IPS DF 6.9 (cell line): ENCODE data around the gene RSBN1.

Experiments used
- DNase-seq: peaks from one replicate; pipeline ENCODE4 v3.0.0-alpha.2; 2013; ENCODE audit warnings: low read depth, low spot score
- H3K27ac ChIP-seq: one replicate; pipeline ENCODE4 v1.5.1; 2013; ENCODE audit warnings: low read length, control low read depth
- H3K27me3 ChIP-seq: 2 replicates; pipeline ENCODE4 v1.6.1; 2013; ENCODE audit warnings: mild to moderate bottlenecking, low read length; ENCODE audit not compliant: control insufficient read depth, insufficient read depth
- H3K36me3 ChIP-seq: 2 replicates; pipeline ENCODE4 v1.6.1; 2013; ENCODE audit warnings: low read length; ENCODE audit not compliant: control insufficient read depth, insufficient read depth
- H3K4me1 ChIP-seq: 2 replicates; pipeline ENCODE4 v1.6.1; 2013; ENCODE audit warnings: low read length; ENCODE audit not compliant: control insufficient read depth, insufficient read depth
- H3K4me3 ChIP-seq: 2 replicates; pipeline ENCODE4 v1.5.1; 2013; ENCODE audit warnings: mild to moderate bottlenecking, low read length
- H3K9me3 ChIP-seq: 2 replicates; pipeline ENCODE4 v1.6.1; 2013; ENCODE audit warnings: low read length, inconsistent platforms; ENCODE audit not compliant: control insufficient read depth, insufficient read depth
- WGBS: extraction: QIAGEN DNeasy Blood & Tissue Kit; methylation state at CpG from one replicate; pipeline ENCODE4 v1.1.7; 2013; ENCODE audit warnings: mixed read lengths, missing lambda C conversion rate; ENCODE audit not compliant: insufficient read length, insufficient coverage; 5-methylcytosine and 5-hydroxymethylcytosine counted together

RSBN1 gene

DNA sequence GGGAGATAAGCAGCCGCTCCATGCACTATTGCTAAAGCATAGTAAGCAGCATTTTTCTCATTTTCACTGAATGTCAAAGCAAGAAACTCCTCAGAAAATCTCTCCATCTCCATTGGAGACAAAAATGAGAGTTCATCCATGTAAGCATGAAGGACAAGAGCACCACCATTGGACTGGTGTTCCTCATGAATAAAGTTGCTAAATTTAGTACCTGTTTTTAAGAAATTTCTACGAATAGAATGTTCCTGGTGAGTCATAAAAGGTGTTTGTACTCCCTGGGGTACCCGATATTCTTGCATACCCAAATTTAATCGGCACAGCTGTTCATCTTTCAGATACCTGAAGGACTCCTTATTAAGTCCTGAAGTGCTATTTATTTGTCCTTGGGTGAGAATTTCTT is 14.8 kb downstream of the RSBN1 start:
- no peak for DNase-seq
- Histone ChIP-seq H3K36me3 (no peaks in the 10 kb centered on the region), H3K27me3 (no peaks in the 10 kb centered on the region), H3K9me3 (no peaks in the 10 kb centered on the region), H3K4me3 (no peak overlapping the region), H3K4me1 (no peaks in the 10 kb centered on the region), H3K27ac (no peak overlapping the region)
- no CpG with 5 or more reads among the region's 4 CpGs for WGBS

DNA sequence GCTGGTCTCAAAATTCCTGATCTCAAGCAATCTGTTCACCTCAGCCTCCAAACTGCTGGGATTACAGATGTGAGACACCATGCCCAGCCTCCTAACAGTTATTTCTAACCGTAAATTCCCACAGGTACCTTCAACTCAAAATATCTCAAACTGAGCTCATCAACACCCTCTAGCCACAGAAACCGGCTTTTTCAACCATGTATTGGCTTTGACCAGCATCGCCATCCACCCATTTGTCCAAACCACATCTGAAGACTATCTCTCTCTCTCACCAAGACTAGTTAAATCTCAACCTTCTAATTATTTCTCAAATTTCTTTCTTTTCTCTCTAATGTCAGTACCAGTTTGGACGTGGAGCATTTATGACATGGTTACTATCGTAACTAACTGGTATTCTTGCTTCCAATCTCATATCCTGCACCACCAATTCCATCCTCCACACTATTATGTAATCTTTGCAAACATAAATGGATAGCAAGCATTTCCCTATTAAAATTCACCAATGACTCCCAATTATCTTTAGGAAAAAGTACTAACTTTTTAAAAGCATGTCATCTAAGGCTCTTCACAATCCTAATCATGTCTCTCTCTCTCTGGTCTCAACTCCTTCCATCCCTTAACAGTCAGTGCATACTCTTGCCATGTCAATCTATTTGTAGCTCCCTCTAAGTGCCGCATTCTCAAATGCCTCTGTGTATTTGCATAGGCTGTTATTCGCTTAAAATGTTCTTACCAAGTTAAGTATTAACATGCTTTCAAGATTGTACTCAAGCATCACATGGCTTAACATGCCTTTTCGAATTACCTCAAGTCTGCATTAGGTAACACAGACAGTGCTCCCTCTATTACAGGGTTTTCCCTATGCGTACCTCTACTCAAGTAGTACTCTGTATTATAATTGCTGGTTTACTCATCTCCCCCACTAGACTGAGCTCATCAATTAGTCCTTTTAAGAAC is 18.1 kb downstream of the RSBN1 start:
- H3K9me3 ChIP-seq: no peaks in the 10 kb centered on the region
- H3K36me3 ChIP-seq: no peaks in the 10 kb centered on the region
- WGBS: no CpG with 5 or more reads among the region's 9 CpGs
- H3K4me1 ChIP-seq: no peaks in the 10 kb centered on the region
- no peaks in the 10 kb centered on the region for H3K27me3 ChIP-seq
- no peak for DNase-seq
- no peak overlapping the region for H3K4me3 ChIP-seq
- H3K27ac ChIP-seq: no peak overlapping the region

DNA sequence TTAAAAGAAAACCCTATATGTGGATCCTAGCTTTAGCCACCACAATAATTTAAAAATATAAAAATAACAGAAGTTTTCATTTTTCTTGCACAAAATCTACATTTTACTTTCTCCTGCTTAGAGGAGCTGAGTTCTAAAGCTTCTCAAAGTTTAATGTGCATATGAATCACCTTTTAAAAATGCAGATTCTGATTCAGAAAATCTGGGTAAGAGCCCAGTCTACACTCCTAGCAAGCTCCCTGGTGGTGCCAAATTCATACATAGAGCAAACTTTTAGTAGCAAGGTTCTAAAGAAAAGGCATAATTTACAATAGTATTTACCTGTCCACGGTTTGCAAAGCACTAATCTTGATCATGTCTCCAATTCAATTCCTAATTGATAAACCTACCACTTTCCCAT is 19.3 kb downstream of the RSBN1 start:
- WGBS: no CpG with 5 or more reads among the region's 1 CpG
- H3K4me1 ChIP-seq: no peaks in the 10 kb centered on the region
- H3K9me3 ChIP-seq: no peaks in the 10 kb centered on the region
- no peaks in the 10 kb centered on the region for H3K27me3 ChIP-seq
- DNase-seq: no peak
- H3K4me3 ChIP-seq: no peak overlapping the region
- no peak overlapping the region for H3K27ac ChIP-seq
- no peaks in the 10 kb centered on the region for H3K36me3 ChIP-seq

DNA sequence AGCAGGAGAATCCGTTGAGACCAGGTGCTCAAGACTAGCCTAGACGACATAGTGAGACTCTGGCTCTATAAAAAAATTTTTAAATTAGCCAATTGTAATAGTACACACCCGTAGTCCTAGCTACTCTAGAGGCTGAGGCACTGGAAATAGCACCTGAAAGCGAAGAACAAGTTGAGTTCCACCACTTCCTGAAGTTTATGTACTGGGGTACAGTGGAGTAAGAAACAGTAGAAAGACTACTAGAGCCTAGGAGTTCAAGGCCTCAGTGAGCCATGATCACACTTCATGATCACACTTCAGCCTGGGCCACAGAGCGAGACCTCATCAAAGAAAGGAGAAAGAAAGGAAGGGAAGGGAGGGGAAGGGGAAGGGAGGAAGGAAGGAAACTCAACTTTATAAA is 19.8 kb downstream of the RSBN1 start:
- Histone ChIP-seq H3K4me3 (no peak overlapping the region), H3K27ac (no peak overlapping the region), H3K4me1 (no peaks in the 10 kb centered on the region), H3K9me3 (no peaks in the 10 kb centered on the region), H3K27me3 (no peaks in the 10 kb centered on the region), H3K36me3 (no peaks in the 10 kb centered on the region)
- DNase-seq: no peak
- WGBS: no CpG with 5 or more reads among the region's 5 CpGs

DNA sequence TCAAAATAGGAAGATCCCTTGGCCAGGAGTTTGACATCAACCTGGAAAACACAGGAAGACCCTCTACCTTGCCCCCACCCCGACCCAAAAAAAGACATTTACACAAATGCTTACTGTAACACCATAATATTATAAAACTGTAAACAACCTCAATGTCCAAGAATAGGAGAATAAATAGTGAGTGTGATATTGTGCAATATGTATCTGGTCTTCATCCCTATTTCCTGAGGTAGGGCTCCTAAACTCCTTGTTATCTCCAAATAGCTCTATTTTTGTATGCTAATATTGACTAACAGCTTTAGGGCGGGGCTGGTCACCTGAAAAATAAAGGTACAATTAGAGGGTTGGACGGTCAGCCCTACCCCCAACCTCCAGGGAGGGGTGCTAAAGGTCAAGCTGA is 23.5 kb downstream of the RSBN1 start:
- no peak for DNase-seq
- H3K9me3 ChIP-seq: no peaks in the 10 kb centered on the region
- no CpG with 5 or more reads among the region's 3 CpGs for WGBS
- no peaks in the 10 kb centered on the region for H3K27me3 ChIP-seq
- no peaks in the 10 kb centered on the region; the same call in 1 of the 2 replicates for H3K4me1 ChIP-seq
- H3K4me3 ChIP-seq: no peak overlapping the region
- no peaks in the 10 kb centered on the region for H3K36me3 ChIP-seq
- no peak overlapping the region for H3K27ac ChIP-seq

DNA sequence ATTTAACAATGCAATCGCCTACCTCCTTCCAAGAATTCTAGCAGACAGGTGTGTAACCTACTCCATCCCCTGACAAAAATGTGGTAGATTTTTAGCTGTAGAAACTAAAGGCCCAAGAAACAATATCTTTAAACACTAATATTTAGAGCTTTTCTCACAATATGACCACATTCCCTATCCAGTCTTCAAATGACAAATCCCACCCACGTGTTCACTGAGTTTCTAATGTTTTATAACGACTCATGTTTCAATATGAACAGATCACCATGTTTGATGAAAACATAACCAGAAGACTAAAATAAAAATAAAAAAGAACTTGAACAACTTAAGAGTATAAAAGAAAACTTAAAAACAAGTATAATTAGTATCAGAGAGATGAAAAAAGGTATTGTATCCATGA is 24.6 kb downstream of the RSBN1 start:
- Histone ChIP-seq H3K27ac (no peak overlapping the region), H3K4me3 (no peak overlapping the region), H3K4me1 (no peaks in the 10 kb centered on the region; the same call in 1 of the 2 replicates), H3K36me3 (no peaks in the 10 kb centered on the region), H3K27me3 (no peaks in the 10 kb centered on the region), H3K9me3 (no peaks in the 10 kb centered on the region)
- no CpG with 5 or more reads among the region's 3 CpGs for WGBS
- DNase-seq: no peak

DNA sequence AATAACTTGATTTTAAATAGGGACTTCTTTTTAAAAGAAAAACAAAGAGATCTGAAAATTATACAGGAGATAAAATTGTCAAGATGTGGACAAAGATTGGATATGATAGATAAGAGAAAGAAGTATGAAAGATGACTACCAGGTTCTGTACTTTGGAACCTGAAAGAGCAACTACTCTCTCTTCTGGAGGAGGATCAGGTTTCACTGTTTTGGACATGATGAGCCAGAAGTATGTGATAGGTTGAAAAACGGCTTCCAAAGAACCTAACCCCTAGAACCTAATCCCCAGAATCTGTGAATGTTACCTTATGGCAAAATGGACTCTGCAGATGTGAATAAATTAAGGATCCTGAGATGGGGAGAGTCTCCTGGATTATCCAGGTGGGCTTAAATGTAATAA is 26.2 kb downstream of the RSBN1 start:
- no peaks in the 10 kb centered on the region for H3K9me3 ChIP-seq
- no peak for DNase-seq
- no peaks in the 10 kb centered on the region for H3K36me3 ChIP-seq
- H3K27me3 ChIP-seq: no peaks in the 10 kb centered on the region
- no CpG with 5 or more reads among the region's 1 CpG for WGBS
- no peaks in the 10 kb centered on the region; the same call in 1 of the 2 replicates for H3K4me1 ChIP-seq
- no peak overlapping the region for H3K4me3 ChIP-seq
- no peak overlapping the region for H3K27ac ChIP-seq

DNA sequence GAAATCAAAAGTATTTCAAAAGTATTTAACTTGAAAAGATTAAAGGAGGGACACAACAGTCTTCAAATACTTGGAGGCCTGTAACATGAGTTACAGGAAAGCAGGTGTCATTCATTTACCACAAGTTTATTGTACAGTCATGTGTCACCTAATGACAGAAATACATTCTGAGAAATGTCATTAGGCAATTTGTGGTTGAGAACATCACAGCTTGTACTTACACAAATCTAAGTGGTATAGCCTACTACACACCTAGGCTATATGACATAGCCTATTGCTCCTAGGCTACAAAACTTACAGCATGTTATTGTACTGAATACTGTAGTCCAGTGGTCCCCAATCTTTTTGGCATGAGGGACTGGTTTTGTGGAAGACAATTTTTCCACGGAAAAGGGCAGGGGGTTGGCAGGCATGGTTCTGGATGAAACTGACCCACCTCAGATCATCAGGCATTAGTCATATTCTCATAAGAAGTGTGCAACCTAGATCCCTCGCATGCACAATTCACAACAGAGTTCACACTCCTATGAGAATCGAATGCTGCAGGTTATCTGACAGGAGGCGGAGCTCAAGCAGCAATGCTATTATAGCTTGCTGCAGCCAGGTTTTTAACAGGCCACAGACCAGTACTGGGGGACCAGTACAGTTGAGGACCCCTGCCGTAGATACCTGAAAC is 28.0 kb downstream of the RSBN1 start:
- DNase-seq: no peak
- no CpG with 5 or more reads among the region's 5 CpGs for WGBS
- no peaks in the 10 kb centered on the region; the same call in 1 of the 2 replicates for H3K4me1 ChIP-seq
- H3K36me3 ChIP-seq: no peaks in the 10 kb centered on the region
- H3K9me3 ChIP-seq: no peaks in the 10 kb centered on the region
- no peaks in the 10 kb centered on the region for H3K27me3 ChIP-seq
- no peak overlapping the region for H3K4me3 ChIP-seq
- H3K27ac ChIP-seq: no peak overlapping the region

DNA sequence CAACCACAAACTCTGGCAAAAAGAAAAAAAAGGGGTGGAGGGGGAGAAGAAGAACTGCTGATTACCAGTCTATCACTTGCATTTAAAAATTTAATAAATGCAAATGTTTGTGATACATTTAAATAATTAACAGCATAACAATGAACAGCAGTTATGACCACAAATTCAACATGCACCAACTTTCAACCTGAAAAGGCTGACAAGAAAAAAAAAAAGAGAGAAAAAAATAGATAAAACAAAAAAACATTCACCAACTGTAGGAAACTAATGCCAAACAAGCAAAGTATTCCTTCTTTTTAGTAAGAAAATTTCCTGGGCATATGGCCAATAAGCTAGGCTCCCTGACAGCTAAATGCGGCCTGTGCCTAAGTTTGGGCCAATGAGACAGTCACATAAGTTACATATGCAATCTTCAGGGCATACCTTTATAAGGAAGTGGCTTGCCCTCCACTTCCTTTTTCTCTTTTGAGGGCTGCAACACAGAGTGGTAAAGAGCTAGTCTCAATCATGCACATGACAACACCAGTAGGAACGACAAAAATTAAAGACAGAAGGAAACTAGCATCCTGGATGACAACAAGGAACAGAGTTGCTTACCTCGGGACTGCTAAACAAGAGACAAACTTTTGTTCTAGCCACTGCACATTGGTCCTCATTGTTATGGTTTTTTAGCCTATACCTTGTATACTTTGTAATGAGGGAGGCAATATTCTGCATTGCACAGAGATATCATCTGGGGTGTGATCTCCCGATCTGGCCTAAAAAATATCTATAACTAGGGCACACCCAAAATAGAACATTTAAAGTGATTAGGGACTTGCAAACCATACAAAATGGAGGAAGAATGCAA is 28.8 kb downstream of the RSBN1 start:
- no peak overlapping the region for H3K4me3 ChIP-seq
- WGBS: no CpG with 5 or more reads among the region's 4 CpGs
- H3K27ac ChIP-seq: no peak overlapping the region
- no peak for DNase-seq
- H3K9me3 ChIP-seq: no peaks in the 10 kb centered on the region
- H3K27me3 ChIP-seq: no peaks in the 10 kb centered on the region
- H3K4me1 ChIP-seq: no peaks in the 10 kb centered on the region; the same call in 1 of the 2 replicates
- H3K36me3 ChIP-seq: no peaks in the 10 kb centered on the region

DNA sequence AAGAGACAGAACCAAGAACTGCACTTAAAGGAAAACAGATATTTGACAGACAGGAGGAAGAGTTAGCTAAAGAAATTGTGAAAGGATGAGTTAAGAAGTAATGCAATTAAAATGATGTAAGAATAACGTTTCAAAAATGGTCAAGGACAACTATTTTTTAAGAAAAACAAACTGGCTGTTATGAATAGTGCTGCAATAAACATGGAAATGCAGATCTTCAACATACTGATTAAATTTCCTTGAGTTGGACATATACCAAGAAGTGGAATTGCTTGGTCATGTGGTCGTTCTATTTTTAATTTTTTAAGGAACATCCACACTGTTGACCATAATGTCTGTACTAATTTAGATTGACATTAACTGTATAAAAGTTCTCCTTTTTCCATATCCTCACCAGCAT is 29.9 kb downstream of the RSBN1 start:
- no peaks in the 10 kb centered on the region; the same call in 1 of the 2 replicates for H3K4me1 ChIP-seq
- WGBS: 100% methylated on average over 1 of the region's 2 CpGs
- DNase-seq: no peak

More for the DNA sequence above, 29.9 kb downstream of the RSBN1 start:
- no peak overlapping the region for H3K27ac ChIP-seq
- no peaks in the 10 kb centered on the region for H3K36me3 ChIP-seq
- no peak overlapping the region for H3K4me3 ChIP-seq
- H3K9me3 ChIP-seq: no peaks in the 10 kb centered on the region
- H3K27me3 ChIP-seq: no peaks in the 10 kb centered on the region
